GM19043 (cell line): ENCODE results near the gene ZNF716.
"Not testable (repeated sequence)": the region's sequence is repeated elsewhere in the genome, so short reads cannot be mapped to it uniquely, and the experiment has no call there.

Experiments used
- ATAC-seq: cut with Tn5 transposase; IDR thresholded peaks from one replicate; pipeline ENCODE4 v1.9.1; 2021; ENCODE audit warnings: low read depth; ENCODE audit not compliant: unreplicated experiment

The ZNF716 gene

GRCh38 chr7:57449904-57450303 is at the start of gene ZNF716:
ZNF716 (plus strand) TSS chr7:57450177; CDS start chr7:57450289, 112 bp downstream.
- ATAC-seq, result no peak

GRCh38 chr7:57400531-57401155 is 49.3 kb upstream of the ZNF716 start:
- ATAC-seq, result no peak

GRCh38 chr7:57403051-57403450 is 46.9 kb upstream of the ZNF716 start:
- not testable (repeated sequence) for ATAC-seq

- no peak for ATAC-seq
Observed at GRCh38 chr7:57403601-57404342, 46.2 kb upstream of the ZNF716 start.

GRCh38 chr7:57404343-57404966 is 45.5 kb upstream of the ZNF716 start:
- ATAC-seq, result no peak

GRCh38 chr7:57404967-57405421 is 45.0 kb upstream of the ZNF716 start:
- no peak for ATAC-seq

GRCh38 chr7:57407125-57407524 is 42.9 kb upstream of the ZNF716 start:
- ATAC-seq, result no peak

- ATAC-seq, result no peak
Observed at GRCh38 chr7:57412168-57412567, 37.8 kb upstream of the ZNF716 start.

- ATAC-seq, result no peak
Observed at GRCh38 chr7:57412618-57413017, 37.4 kb upstream of the ZNF716 start.

- ATAC-seq, result no peak
Observed at GRCh38 chr7:57413529-57414398, 36.2 kb upstream of the ZNF716 start.

GRCh38 chr7:57414415-57414814 is 35.6 kb upstream of the ZNF716 start:
- no peak for ATAC-seq

GRCh38 chr7:57414852-57415251 is 35.1 kb upstream of the ZNF716 start:
- no peak for ATAC-seq

GRCh38 chr7:57415326-57415725 is 34.7 kb upstream of the ZNF716 start:
- no peak for ATAC-seq

- ATAC-seq, result no peak
Observed at GRCh38 chr7:57415730-57416129, 34.2 kb upstream of the ZNF716 start.

GRCh38 chr7:57416601-57417358 is 33.2 kb upstream of the ZNF716 start:
- no peak for ATAC-seq

GRCh38 chr7:57417736-57418135 is 32.2 kb upstream of the ZNF716 start:
- no peak for ATAC-seq

- no peak for ATAC-seq
Observed at GRCh38 chr7:57423768-57424167, 26.2 kb upstream of the ZNF716 start.

- no peak for ATAC-seq
Observed at GRCh38 chr7:57424515-57425238, 25.3 kb upstream of the ZNF716 start.

- no peak for ATAC-seq
Observed at GRCh38 chr7:57425239-57425944, 24.6 kb upstream of the ZNF716 start.
